ENCODE data around the gene TNS3.

- TF ChIP-seq KDM5B (CRISPR knock-in tag; IDR thresholded peaks at IDR 0.05; ENCODE audit: borderline replicate concordance) = no peak
- no peak for TF ChIP-seq ZMAT3 (CRISPR knock-in tag; conservative IDR thresholded peaks at IDR 0.05)
- TF ChIP-seq KLF13 (CRISPR knock-in tag; IDR thresholded peaks at IDR 0.05) = no peak
- no peak for TF ChIP-seq SP1 (IDR thresholded peaks at IDR 0.05)
- TF ChIP-seq SP1 (CRISPR knock-in tag; IDR thresholded peaks at IDR 0.05) = no peak
- TF ChIP-seq THRA (CRISPR knock-in tag; IDR thresholded peaks at IDR 0.05; ENCODE audit: borderline replicate concordance) = peak; percentile 78; the same call in 1 of the 2 replicates
- no peak for TF ChIP-seq FOXJ3 (CRISPR knock-in tag; IDR thresholded peaks at IDR 0.05; ENCODE audit: borderline replicate concordance)
- TF ChIP-seq, protein P1, sequence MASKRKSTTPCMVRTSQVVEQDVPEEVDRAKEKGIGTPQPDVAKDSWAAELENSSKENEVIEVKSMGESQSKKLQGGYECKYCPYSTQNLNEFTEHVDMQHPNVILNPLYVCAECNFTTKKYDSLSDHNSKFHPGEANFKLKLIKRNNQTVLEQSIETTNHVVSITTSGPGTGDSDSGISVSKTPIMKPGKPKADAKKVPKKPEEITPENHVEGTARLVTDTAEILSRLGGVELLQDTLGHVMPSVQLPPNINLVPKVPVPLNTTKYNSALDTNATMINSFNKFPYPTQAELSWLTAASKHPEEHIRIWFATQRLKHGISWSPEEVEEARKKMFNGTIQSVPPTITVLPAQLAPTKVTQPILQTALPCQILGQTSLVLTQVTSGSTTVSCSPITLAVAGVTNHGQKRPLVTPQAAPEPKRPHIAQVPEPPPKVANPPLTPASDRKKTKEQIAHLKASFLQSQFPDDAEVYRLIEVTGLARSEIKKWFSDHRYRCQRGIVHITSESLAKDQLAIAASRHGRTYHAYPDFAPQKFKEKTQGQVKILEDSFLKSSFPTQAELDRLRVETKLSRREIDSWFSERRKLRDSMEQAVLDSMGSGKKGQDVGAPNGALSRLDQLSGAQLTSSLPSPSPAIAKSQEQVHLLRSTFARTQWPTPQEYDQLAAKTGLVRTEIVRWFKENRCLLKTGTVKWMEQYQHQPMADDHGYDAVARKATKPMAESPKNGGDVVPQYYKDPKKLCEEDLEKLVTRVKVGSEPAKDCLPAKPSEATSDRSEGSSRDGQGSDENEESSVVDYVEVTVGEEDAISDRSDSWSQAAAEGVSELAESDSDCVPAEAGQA (IDR thresholded peaks at IDR 0.05; ENCODE audit: low read depth) = no peak
- TF ChIP-seq, protein P1 (CRISPR knock-in tag; IDR thresholded peaks at IDR 0.05; ENCODE audit: borderline replicate concordance) = no peak
- no peak for TF ChIP-seq TBP (CRISPR knock-in tag; IDR thresholded peaks at IDR 0.05)
These were observed 137.4 kb downstream of the TNS3 start for GRCh38 chr7:47444376-47445098.

Measured in HepG2 (cell line).